Epithelial cell of proximal tubule (primary cell): Measurements from ENCODE around the gene RHOU. TPM values are rescaled to one million over a fixed set of nuclear protein-coding genes. Genes with fewer than 3 reads are reported as not detected.

Source experiments
- DNase-seq: peaks from one replicate; pipeline ENCODE4 v3.0.0-alpha.2; 2011; ENCODE audit warnings: low read depth
- H3K4me3 ChIP-seq: 2 replicates; pipeline ENCODE4 v1.5.1; 2011; ENCODE audit warnings: low read depth, mild to moderate bottlenecking, low read length
- total RNA-seq: library from RNA; depleted of rRNA; stranded (reverse); fragments of >200 nt; gene quantifications from 2 replicates; pipeline ENCODE4 v1.2.3, GENCODE V29; 2015
- TF ChIP-seq, protein P1 (sequence below): conservative IDR thresholded peaks from 2 replicates; pipeline ENCODE4 v1.5.1; 2012; ENCODE audit warnings: low read depth, mild to moderate bottlenecking, low read length

The RHOU gene
- total RNA-seq, 1 donor from 2014 or later: 0.58 TPM

DNA sequence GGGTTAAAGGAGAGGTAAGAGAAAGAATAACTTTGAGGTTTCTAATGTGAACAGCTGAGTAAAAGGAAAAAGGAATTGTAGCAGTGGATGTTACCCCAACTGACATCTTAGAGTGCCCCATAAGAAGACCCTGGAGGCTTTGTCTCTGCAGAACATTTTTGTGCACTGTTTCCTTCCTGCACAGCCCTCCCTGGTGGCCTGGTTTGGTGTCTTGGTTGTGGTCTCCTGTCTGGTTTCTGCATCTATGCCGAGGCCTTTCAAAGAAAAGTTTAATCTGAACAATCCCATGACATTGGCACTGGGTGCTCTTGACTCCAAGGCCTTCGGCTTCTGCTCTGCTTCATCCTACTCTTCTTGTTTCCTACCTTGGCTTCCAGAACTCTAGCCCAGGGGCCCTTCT lies 57.8 kb downstream of the RHOU start:
- no peak for DNase-seq
- TF ChIP-seq, protein P1, sequence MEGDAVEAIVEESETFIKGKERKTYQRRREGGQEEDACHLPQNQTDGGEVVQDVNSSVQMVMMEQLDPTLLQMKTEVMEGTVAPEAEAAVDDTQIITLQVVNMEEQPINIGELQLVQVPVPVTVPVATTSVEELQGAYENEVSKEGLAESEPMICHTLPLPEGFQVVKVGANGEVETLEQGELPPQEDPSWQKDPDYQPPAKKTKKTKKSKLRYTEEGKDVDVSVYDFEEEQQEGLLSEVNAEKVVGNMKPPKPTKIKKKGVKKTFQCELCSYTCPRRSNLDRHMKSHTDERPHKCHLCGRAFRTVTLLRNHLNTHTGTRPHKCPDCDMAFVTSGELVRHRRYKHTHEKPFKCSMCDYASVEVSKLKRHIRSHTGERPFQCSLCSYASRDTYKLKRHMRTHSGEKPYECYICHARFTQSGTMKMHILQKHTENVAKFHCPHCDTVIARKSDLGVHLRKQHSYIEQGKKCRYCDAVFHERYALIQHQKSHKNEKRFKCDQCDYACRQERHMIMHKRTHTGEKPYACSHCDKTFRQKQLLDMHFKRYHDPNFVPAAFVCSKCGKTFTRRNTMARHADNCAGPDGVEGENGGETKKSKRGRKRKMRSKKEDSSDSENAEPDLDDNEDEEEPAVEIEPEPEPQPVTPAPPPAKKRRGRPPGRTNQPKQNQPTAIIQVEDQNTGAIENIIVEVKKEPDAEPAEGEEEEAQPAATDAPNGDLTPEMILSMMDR: no peak
- H3K4me3 ChIP-seq: no peak overlapping the region

DNA sequence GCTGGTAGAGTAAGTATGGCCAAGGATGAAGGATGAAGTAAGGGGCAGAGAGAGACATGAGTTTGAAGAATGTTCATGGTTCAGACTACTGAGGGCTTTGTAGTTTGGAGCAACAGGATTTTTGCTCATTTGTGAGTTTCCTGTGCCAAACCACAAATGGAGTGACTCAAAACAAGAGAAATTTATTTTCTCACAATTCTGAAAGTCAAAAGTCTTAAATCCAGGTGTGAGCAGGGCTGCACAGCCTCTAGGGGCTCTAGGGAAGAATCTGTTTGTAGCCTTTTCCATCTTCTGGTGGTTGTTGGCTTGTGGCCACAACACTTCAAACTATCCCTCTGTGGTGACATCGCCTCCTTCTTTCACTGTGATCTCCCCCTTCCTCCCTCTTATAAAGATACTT lies 58.9 kb downstream of the RHOU start:
- DNase-seq: no peak
- TF ChIP-seq, protein P1: no peak
- H3K4me3 ChIP-seq: no peak overlapping the region

DNA sequence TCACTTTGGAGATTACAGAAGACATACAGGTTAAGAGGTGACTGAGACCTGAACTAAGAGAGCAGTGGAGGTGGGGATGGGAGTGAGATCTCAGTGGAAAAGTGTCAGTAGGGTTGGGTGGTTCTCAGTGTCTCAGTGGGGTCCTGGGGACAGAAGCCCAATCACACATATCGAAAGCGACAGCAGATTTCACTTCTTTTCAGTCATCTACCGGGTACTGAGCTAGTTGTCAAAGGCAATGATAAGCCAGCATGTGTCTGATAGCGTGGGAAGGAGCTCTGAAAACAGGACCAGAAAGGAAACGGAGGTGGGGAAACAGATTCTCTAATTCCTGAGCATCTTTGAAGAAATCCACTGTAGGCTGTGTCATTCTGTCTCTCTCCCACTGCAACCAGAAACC lies 59.5 kb downstream of the RHOU start:
- TF ChIP-seq, protein P1: no peak
- no peak overlapping the region for H3K4me3 ChIP-seq
- DNase-seq: no peak

DNA sequence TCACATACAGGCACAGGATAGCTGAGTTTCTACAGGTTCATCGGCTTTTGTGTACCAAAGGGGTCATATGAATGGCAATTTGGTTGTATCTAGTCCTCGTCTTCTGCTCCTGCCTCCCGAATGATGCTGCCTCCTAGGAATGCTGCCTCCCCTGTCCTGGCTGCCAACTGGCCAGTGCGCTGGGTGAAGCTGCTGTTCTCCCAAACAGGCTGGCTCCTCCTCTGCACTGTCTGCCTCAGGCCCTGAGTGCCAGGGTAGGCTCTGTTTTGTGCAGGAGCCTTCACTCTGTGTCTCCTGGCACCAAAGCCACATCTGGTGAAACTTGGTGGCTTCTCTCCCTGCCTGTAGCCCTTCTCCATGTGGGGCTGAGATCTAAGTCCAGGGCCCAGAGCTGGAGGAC lies 60.3 kb downstream of the RHOU start:
- H3K4me3 ChIP-seq: no peak overlapping the region
- no peak for DNase-seq
- TF ChIP-seq, protein P1: no peak

Other genes starting within 250 kb of the RHOU start
- 31.1 and 34.7 TPM in 2 replicates for gene RNF187, start 248.1 kb upstream of the RHOU start, total RNA-seq